SK-N-DZ (cell line): ENCODE results near the gene AKAP12. TPM values are rescaled to one million over a fixed set of nuclear protein-coding genes. Genes with fewer than 3 reads are reported as not detected.

Experiments used
- DNase-seq: peaks from one replicate; pipeline ENCODE4 v3.0.0-alpha.2; 2015; ENCODE audit warnings: low spot score
- polyA plus RNA-seq, 2 experiments: library from polyadenylated mRNA; depleted of rRNA; stranded (reverse); fragments of >200 nt; gene quantifications; 2 replicates each; pipeline ENCODE4 v1.2.3, GENCODE V29; 2014

Gene AKAP12, protein sequence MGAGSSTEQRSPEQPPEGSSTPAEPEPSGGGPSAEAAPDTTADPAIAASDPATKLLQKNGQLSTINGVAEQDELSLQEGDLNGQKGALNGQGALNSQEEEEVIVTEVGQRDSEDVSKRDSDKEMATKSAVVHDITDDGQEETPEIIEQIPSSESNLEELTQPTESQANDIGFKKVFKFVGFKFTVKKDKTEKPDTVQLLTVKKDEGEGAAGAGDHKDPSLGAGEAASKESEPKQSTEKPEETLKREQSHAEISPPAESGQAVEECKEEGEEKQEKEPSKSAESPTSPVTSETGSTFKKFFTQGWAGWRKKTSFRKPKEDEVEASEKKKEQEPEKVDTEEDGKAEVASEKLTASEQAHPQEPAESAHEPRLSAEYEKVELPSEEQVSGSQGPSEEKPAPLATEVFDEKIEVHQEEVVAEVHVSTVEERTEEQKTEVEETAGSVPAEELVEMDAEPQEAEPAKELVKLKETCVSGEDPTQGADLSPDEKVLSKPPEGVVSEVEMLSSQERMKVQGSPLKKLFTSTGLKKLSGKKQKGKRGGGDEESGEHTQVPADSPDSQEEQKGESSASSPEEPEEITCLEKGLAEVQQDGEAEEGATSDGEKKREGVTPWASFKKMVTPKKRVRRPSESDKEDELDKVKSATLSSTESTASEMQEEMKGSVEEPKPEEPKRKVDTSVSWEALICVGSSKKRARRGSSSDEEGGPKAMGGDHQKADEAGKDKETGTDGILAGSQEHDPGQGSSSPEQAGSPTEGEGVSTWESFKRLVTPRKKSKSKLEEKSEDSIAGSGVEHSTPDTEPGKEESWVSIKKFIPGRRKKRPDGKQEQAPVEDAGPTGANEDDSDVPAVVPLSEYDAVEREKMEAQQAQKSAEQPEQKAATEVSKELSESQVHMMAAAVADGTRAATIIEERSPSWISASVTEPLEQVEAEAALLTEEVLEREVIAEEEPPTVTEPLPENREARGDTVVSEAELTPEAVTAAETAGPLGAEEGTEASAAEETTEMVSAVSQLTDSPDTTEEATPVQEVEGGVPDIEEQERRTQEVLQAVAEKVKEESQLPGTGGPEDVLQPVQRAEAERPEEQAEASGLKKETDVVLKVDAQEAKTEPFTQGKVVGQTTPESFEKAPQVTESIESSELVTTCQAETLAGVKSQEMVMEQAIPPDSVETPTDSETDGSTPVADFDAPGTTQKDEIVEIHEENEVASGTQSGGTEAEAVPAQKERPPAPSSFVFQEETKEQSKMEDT (N-terminal part only)
- polyA plus RNA-seq (2014; cell fraction: cytosol; rRNA removed) = 57.6 and 58.4 TPM in 2 replicates
- polyA plus RNA-seq (2014; cell fraction: nucleus; rRNA removed) = 40.2 and 47.6 TPM in 2 replicates

DNA sequence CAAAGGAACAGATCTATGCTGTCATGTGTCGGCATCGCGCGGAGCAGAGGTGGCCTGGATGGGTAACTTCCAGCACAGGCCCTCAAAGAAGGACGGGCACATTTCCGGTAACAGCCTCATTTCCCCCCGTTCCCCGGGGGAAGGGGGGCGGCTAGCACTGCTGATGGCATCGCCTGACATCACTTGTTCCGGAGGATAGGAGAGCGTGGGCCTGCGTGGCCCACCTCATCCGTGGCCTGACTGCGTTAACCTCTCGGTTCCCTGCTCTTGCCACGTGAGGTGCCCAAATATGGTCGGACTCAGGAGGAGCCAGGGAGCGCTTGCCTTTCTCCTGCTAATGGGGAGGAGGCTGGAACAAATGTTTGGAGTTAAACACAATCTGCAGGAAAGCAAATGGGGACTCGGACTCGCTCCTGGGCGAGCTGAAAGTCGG is at the start of gene AKAP12:
Gene AKAP12 (plus strand): TSS at position 365 of the 433 bp plus-strand sequence. CDS start 596 bp downstream, outside the sequence.
- peak; percentile 85 for DNase-seq

GRCh38 chr6:151191527-151191926 is 48.2 kb upstream of the AKAP12 start:
- DNase-seq = peak; percentile 54

DNA sequence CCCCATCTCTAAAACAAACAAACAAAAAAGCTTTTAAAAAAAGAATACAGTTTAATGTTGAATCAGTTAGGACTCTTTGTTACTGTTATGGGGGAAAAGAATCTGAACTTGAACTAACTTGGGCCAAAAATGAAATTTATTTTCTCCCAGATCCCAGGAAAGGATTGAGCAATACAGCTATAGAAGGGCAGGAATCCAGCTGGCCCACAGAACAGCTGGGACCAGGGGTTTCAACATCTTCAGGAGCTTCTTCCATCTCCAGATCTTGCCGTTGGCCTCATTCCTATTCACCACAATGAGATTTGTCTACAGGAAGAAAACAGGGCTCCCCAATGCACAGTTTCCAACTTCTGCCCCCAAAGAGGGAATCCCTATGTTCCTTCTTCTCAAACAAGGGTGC is 43.2 kb upstream of the AKAP12 start:
- no peak for DNase-seq

DNA sequence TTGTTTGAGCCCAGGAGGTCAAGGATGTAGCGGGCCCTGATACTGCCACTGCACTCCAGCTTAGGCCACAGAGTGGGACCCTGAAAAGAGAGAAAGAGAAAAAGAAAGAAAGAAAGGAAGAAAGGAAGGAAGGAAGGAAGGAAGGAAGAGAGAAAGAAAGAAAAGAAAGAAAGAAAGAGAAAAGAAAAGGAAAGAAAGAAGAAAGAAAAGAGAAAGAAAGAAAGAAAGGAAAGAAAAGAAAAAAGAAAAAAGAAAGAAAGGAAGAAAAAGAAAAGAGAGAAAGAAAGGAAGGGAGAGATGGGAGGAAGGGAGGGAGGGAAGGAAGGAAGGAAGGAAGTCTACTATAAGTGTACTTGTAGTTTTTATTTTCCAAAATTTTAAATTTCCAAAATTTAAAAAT is 42.2 kb upstream of the AKAP12 start:
- DNase-seq = no peak

DNA sequence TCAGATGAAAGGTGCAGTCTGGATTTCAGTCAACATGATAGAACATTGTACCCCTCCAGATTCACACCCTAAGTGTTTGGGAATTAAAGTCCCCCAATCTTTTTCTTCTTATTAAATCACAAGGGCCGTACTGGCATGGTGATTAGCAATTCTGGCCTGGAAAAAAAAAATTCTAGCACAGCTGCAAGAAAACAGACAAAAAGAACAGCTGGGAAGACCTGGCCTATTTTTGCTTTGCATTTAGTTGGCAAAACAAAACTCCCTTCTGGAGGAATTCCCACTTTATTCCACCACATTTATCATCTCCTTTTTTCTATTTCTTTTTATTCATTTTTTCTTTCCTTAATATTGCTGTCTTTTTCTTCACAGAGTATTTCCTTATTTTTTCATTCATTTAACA is 39.8 kb upstream of the AKAP12 start:
- no peak for DNase-seq

- DNase-seq = no peak
These were observed 33.8 kb upstream of the AKAP12 start for GRCh38 chr6:151205721-151206600.

GRCh38 chr6:151207674-151208073 is 32.1 kb upstream of the AKAP12 start:
- DNase-seq = peak; percentile 22

- DNase-seq = peak; percentile 51
These were observed 30.5 kb upstream of the AKAP12 start for GRCh38 chr6:151209071-151209831.

- DNase-seq = no peak
These were observed 28.7 kb upstream of the AKAP12 start for GRCh38 chr6:151211075-151211474.

- no peak for DNase-seq
These were observed 26.4 kb upstream of the AKAP12 start for GRCh38 chr6:151213352-151213751.

- DNase-seq = no peak
These were observed 23.8 kb upstream of the AKAP12 start for GRCh38 chr6:151215999-151216398.

DNA sequence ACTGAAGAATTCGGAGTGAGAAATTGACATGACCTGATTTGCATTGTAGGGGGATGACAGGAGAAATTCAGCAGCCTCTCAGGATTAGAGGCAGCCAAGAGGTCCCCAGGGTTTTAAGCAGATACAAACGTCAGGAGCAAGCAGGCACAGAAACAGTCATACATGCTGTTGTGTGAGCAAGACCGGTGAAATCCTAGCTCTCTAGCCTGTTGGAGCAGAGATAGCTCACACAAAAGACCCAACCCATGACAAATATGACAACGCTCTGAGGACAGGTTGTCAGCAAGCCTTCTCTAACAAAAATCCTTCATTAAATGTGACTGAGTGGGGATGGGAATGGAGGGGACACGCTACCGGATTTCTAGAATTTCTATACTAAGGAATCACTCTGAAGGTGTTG is 23.0 kb upstream of the AKAP12 start:
- DNase-seq = no peak

- no peak for DNase-seq
These were observed 20.6 kb upstream of the AKAP12 start for GRCh38 chr6:151219192-151219591.

DNA sequence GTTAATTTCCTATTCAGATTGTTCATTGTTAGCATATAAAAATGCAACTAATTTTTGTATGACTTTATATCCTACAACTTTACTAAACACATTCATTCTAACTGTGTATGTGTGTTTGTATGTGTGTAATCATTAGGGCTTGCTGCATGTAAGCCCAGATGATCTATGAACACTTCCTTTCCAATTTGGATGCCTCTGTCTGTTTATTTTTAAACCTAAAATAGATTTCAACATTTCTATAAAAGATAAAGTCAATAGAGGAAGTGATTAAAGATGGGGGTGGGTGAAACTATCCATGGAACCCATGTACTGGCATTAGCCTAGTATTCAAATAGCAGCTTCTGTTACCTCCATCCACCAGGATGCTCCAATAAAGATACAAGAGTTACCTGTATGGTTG is 15.7 kb upstream of the AKAP12 start:
- no peak for DNase-seq

DNA sequence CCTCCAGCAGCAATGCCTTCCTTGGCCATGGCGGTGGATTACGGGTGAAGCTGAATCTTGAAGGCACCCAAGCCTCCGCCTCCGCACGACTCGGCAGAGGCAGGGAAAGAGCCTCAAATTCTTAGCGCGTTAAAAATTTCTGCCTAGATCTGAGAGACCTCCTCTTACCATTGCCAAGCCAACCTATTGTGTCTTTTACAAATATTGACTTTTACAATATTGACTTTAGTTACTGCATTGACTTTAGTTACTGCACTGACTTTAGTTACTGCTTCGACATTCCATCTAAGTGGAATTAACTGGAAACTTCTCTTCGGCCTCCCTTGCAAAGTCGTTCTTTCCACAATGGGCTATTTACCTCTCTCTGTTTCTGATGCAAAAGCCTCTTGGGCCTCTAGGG is 13.8 kb upstream of the AKAP12 start:
- DNase-seq = no peak

- no peak for DNase-seq
These were observed 10.9 kb upstream of the AKAP12 start for GRCh38 chr6:151228788-151229400.

GRCh38 chr6:151229401-151230276 is 10.1 kb upstream of the AKAP12 start:
- no peak for DNase-seq

- no peak for DNase-seq
These were observed 9.5 kb upstream of the AKAP12 start for GRCh38 chr6:151230277-151230577.

GRCh38 chr6:151232899-151233298 is 6.9 kb upstream of the AKAP12 start:
- DNase-seq = no peak
